Measurements from ENCODE around the gene TAF10. TPM values are rescaled to one million over a fixed set of nuclear protein-coding genes. Genes with fewer than 3 reads are reported as not detected.

TAF10 gene
- total RNA-seq, 1 experiment from 2014 or later: 51.5 TPM

GRCh38 chr11:6567371-6567745 lies 44.7 kb downstream of the TAF10 start:
- Histone ChIP-seq H3K27ac (no peak overlapping the region), H3K79me2 (ENCODE audit: low read depth) (no peaks in the 10 kb centered on the region), H3K9me3 (ENCODE audit: insufficient read depth, low read depth) (no peaks in the 10 kb centered on the region), H2AFZ (no peak overlapping the region), H3K9me2 (ENCODE audit: insufficient read depth) (no peaks in the 10 kb centered on the region), H3K36me3 (ENCODE audit: low read depth) (no peaks in the 10 kb centered on the region), H3K4me2 (no peak overlapping the region), H3K27me3 (ENCODE audit: insufficient read depth, low read depth) (no peaks in the 10 kb centered on the region), H3K4me1 (replicated peaks; ENCODE audit: insufficient read depth) (no peaks in the 10 kb centered on the region), H3F3A (ENCODE audit: insufficient read depth, low read depth) (no peaks in the 10 kb centered on the region), H4K20me1 (ENCODE audit: insufficient read depth) (no peaks in the 10 kb centered on the region), H3K4me3 (no peak overlapping the region)
- CTCF ChIA-PET: no interaction called here
- DNase-seq: no peak
- no peak for TF ChIP-seq EZH2 (IDR thresholded peaks at IDR 0.05; ENCODE audit: low read depth)
- no peak for TF ChIP-seq CTCF (conservative IDR thresholded peaks at IDR 0.05)
- POLR2A ChIA-PET (ENCODE audit: unreplicated experiment): no interaction called here
- BruUV-seq (replicated peaks): no TSS peak
- intact Hi-C loops (cut with micrococcal nuclease; ENCODE audit: unreplicated experiment): no loop called here

GRCh38 chr11:6566704-6567370 lies 45.2 kb downstream of the TAF10 start:
- Histone ChIP-seq H4K20me1 (ENCODE audit: insufficient read depth) (no peaks in the 10 kb centered on the region), H3K4me3 (no peak overlapping the region), H3F3A (ENCODE audit: insufficient read depth, low read depth) (no peaks in the 10 kb centered on the region), H3K27me3 (ENCODE audit: insufficient read depth, low read depth) (no peaks in the 10 kb centered on the region), H3K9me2 (ENCODE audit: insufficient read depth) (no peaks in the 10 kb centered on the region), H3K36me3 (ENCODE audit: low read depth) (no peaks in the 10 kb centered on the region), H3K27ac (no peak overlapping the region), H3K79me2 (ENCODE audit: low read depth) (no peaks in the 10 kb centered on the region), H2AFZ (no peak overlapping the region), H3K9me3 (ENCODE audit: insufficient read depth, low read depth) (no peaks in the 10 kb centered on the region), H3K4me2 (no peak overlapping the region), H3K4me1 (replicated peaks; ENCODE audit: insufficient read depth) (no peaks in the 10 kb centered on the region)
- TF ChIP-seq CTCF (conservative IDR thresholded peaks at IDR 0.05) (no peak), EZH2 (IDR thresholded peaks at IDR 0.05; ENCODE audit: low read depth) (no peak)
- ChIA-PET POLR2A (ENCODE audit: unreplicated experiment) (no interaction called here), CTCF (no interaction called here)
- BruUV-seq (replicated peaks): no TSS peak
- DNase-seq: no peak
- intact Hi-C loops (cut with micrococcal nuclease; ENCODE audit: unreplicated experiment): no loop called here

- Histone ChIP-seq H3K9me3 (ENCODE audit: insufficient read depth, low read depth) (no peaks in the 10 kb centered on the region), H3K4me3 (no peak overlapping the region), H3K79me2 (ENCODE audit: low read depth) (no peaks in the 10 kb centered on the region), H3K27me3 (ENCODE audit: insufficient read depth, low read depth) (no peaks in the 10 kb centered on the region), H3K36me3 (ENCODE audit: low read depth) (no peaks in the 10 kb centered on the region), H3K9me2 (ENCODE audit: insufficient read depth) (no peaks in the 10 kb centered on the region), H3K4me1 (replicated peaks; ENCODE audit: insufficient read depth) (no peaks in the 10 kb centered on the region), H2AFZ (no peak overlapping the region), H3K4me2 (no peak overlapping the region), H3K27ac (no peak overlapping the region), H4K20me1 (ENCODE audit: insufficient read depth) (no peaks in the 10 kb centered on the region), H3F3A (ENCODE audit: insufficient read depth, low read depth) (no peaks in the 10 kb centered on the region)
- BruUV-seq (replicated peaks): no TSS peak
- no peak for DNase-seq
- TF ChIP-seq EZH2 (IDR thresholded peaks at IDR 0.05; ENCODE audit: low read depth): no peak
- no peak for TF ChIP-seq CTCF (conservative IDR thresholded peaks at IDR 0.05)
- intact Hi-C loops (cut with micrococcal nuclease; ENCODE audit: unreplicated experiment): no loop called here
- CTCF ChIA-PET: no interaction called here
- POLR2A ChIA-PET (ENCODE audit: unreplicated experiment): no interaction called here
Measured at GRCh38 chr11:6565988-6566703, 45.9 kb downstream of the TAF10 start.

Data from PC-9 (cell line).